Fibroblast of skin of right biceps (primary cell): ENCODE data around the gene WIZ.
"Not testable (repeated sequence)": the region's sequence is repeated elsewhere in the genome, so short reads cannot be mapped to it uniquely, and the experiment has no call there.

Experiments used
- DNase-seq: peaks from one replicate; pipeline ENCODE4 v3.0.0-alpha.2; 2013

The WIZ gene, protein sequence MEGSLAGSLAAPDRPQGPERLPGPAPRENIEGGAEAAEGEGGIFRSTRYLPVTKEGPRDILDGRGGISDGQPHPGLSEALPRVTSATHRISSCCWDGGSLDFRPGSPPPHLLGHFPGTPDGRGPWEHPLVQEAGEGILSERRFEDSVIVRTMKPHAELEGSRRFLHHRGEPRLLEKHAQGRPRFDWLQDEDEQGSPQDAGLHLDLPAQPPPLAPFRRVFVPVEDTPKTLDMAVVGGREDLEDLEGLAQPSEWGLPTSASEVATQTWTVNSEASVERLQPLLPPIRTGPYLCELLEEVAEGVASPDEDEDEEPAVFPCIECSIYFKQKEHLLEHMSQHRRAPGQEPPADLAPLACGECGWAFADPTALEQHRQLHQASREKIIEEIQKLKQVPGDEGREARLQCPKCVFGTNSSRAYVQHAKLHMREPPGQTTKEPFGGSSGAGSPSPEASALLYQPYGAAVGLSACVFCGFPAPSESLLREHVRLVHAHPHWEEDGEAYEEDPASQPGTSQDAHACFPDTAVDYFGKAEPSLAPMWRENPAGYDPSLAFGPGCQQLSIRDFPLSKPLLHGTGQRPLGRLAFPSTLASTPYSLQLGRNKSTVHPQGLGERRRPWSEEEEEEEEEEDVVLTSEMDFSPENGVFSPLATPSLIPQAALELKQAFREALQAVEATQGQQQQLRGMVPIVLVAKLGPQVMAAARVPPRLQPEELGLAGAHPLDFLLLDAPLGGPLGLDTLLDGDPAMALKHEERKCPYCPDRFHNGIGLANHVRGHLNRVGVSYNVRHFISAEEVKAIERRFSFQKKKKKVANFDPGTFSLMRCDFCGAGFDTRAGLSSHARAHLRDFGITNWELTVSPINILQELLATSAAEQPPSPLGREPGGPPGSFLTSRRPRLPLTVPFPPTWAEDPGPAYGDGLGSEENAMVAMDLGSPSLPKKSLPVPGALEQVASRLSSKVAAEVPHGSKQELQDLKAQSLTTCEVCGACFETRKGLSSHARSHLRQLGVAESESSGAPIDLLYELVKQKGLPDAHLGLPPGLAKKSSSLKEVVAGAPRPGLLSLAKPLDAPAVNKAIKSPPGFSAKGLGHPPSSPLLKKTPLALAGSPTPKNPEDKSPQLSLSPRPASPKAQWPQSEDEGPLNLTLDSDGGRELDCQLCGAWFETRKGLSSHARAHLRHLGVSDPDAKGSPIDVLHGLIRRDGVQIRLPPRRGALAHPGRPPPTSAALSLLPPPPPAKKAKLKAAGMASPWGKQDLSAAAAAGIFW (N-terminal part only)

DNA sequence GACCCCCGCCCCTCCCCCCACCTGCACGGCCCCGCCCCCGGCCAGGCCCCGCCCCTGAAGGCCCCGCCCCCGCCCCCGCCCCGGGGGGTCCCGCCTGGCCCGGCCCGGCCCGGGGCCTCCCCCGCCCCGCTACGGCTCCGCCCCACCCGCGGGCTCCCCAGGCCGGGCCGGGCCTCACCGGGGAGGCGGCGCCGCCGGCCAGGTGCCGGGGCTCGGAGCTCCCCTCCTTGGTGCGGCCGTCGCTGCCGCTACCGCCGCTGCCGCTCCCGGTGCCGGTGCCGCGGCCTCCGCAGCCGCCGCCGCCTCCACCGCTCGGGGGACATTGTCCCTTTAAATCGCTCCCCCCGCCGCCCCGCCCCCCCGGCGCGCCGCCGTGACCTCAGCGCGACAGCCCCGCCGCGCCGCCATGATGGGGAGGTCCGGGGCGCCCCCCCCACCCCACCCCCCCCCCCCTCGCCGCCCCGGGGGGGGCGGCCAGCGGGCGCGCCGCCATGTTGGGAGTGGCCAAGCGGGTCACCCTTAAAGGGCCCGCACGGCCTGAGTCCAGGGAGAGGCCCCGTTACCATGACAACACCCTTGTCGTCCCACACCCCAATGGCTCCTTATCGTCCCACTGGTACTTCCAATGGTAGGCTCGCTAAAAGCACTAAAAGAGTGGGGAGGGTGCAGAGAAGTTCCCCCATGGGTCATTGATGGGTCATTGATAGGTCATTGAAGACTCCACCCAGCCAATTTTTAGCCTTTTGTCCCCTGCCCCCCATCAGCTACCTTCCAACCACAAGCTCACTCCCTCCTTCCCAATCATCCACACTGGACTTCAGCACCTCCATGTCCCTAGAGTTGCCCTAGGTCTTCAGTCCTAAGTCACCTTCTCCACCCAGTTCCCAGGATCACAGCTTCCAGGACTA, at the start of gene WIZ:
Gene WIZ, minus strand, starts transcription at position 337 of the 908 bp plus-strand sequence. CDS start 1,649 bp downstream, outside the sequence.
- DNase-seq = peak; percentile 85

DNA sequence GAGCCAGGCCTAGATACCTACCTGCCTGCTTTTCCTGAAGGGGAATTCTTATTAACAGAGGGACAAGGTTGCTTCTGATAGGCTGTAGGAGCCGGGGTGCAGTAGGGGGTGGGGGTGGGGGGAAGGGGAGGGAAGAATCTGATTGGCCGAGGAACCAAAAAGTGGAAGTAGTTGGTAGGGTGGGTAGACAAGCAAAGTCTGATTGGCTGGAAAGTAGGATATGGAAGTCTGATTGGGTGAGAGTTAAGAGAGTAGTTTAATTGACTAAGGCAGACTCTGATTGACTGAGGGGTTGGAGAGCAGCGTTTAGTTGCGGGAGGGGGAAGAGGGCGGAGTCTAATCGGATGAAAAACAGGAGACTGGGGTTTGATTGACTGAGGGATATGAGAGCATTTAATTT, 49.2 kb upstream of the WIZ start:
- DNase-seq = no peak

DNA sequence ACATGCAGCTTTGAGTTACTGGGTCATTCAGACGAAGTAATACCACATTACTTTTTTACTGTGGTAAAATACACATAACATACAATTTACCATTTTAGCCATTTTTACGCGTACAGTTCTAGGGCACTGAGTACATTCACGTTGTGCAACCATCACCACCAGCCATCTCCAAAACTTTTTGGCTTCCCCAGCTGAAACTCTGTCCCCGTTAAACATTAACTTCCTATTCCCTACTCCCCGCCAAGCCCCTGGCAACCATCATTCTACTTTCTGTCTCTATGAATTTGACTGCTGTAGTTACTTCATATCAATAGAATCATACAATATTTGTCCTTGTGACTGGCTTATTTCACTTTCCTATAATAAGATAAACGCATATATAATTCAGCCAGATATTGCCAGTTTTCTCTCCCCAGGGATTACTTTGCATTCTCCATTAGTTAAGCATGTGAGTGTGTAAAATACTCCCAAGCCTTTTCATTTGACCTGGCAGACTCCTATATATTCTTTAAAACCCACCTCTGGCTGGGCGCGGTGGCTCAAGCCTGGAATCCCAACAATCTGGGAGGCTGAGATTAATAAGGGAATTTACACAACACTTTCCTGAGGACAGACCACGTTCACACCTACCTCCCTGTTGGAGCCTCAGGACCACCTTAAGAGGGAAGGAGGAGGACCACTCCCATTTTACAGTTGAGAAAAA, 48.6 kb upstream of the WIZ start:
- DNase-seq = no peak

DNA sequence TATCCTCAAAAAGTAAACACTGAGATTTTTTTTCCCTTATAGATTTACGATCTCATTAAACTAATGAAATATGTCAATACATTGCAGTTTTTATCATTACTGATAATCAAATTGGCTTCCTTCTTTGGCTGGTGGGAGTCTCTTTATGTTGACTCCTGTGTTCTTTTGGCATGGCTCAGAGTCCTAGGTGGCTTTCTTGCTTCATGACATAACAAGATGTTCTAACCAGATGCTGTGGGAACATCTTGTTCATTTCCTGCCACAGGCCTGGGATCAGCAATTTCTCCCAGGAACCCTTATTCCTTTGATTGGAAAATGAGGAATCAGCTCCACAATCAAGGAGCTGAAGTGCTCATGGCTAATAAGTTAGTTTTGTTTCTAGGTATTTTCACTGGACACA, 45.4 kb upstream of the WIZ start:
- DNase-seq = no peak

DNA sequence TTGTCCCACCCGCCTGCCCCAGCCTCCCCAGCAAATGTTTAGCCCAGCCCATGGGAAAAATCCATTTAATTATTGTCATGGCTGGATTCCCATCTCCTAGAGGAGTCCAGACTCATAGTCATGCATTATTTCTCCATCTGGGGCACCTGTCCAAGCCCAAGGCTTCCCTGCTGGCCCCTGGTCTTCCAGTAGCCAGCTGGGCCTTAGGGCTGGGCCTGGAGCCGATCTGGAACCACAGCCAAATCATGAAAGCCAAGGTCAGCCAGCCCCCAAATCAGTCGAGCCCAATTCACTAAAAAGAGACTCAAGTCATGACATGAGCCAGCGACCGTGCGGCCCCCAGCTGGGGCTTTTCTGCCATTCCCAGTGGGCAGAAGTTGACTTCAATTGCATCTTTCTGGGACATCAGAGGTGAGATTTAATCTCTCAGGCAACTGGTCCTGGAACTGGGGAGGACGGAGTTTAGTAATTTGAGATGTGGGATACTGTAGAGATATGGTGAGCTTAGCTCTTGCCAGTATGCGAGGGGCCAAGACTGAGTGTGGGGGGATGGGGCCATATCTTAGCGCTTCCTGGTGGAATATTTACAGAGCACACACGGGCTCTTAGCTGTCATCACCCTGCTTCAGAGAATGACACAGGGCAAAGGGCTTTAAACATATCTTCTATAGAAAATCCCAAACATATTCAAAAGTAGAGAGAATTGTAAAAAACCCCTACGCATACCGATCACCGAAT, 38.9 kb upstream of the WIZ start:
- DNase-seq = no peak

DNA sequence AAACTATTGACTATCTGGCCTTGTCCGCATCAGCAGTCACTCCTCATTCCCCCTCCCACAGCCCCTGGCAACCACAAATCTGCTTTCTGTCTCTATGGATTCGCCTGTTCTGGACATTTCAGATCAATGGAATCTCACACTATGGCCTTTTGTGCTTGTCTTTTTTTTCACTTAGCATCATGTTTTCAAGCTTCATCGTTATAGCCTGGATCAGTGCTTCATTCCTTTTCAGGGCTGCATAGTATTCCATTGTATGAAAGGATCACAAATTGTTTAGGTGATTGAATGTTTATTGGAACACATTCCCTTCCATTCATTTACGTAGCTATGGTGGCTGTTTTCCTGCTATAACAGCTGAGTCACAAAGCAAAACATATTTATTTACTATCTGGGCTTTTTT, 37.3 kb upstream of the WIZ start:
- DNase-seq = no peak

DNA sequence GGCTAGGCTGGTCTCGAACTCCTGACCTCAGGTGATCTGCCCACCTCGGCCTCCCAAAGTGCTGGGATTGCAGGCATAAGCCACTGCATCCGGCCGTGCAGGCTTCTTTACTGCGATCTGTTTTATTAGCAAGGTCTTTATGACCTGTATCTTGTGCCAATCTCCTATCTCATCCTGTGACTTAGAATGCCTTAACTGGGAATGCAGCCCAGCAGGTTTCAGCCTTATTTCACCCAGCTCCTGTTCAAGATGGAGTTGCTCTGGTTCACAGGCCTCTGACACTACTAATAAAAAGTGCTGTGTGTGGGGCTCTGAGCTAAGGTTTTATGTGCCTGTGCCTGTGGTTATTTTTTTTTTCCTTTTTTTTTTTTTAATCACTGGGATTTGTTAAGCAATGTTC, 36.0 kb upstream of the WIZ start:
- not testable (repeated sequence) for DNase-seq

DNA sequence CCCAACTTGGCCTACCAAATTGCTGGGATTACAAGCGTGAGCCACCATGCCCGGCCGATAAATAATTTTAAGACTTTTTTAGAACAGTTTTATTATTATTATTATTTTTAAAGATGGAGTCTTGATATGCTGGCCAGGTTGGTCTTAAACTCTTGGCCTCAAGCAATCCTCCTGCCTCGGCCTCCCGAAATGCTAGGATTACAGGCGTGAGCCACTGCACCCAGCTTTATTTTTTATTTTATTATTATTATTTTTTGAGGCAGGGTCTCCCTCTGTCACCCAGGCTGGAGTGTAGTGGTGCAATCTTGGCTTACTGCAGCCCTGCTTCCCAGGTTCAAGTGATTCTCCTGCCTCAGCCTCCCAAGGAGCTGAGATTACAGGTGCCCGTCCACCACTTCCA, 31.2 kb upstream of the WIZ start:
- not testable (repeated sequence) for DNase-seq

DNA sequence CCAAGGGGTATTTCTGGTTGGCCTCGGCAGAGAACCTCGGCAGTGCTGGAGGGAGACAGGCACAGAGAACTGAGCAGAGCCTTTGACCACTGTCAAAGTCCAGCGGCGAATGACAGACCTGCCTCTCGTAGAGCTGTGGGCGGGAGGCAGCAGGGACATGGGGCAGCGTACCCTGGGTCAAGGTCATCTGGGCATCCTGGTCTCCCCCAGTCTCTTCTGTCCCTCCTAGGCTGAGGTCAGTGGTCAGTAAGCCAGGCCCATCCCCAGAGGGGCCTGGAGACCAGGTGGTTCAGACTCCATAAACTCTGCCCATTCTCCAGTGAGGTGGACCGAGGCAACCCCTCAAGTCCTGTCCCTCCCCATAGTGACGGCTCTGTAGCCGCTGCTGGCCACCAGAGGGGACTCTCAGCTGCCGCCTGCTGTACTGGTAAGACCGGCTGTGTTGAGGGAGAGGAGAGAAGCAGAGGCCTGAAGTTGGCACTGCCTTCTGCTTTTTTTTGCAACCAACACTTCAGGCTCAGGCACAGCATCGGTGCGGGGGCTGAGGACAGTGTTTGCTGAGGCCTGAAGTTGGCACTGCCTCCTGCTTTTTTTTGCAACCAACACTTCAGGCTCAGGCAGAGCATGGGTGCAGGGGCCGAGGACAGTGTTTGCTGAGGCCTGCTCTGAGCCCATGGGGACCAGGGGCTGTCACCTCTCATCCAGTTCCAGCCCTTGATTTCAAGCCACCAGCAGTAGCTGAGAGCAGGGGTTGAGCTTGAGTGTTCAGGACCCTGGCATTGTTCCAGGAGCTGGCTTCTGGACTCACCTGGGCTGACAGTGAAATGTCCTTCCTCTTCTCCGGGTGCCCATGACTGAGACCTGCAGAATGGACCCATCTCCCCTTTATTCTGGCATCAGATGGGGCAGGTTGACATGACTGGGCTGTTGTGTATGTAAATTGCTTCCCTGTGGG, 29.9 kb upstream of the WIZ start, which contains the start of gene PGLYRP2:
Gene PGLYRP2, minus strand, starts transcription at position 111 of the 955 bp plus-strand sequence. CDS start 130 bp downstream, outside the sequence.
- no peak for DNase-seq

DNA sequence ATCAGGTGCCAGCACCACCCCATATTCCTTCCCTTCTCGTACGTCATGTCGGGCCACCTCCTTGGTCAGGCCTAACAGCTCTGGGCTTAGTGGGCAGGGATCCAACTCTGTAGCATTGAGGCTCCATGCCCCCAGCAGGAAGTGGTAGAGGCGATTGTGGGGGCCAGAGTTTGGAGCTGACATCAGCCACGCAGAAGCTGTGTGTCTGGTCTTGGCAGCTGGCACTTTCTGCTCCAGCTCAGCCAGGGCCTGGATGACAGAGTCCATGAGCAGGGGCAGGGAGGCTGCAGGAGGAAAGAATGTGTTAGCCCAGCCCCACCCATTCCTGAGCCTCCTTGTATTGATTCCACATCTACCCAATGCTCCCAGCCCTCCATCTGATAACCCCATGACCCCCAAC, 26.6 kb upstream of the WIZ start:
- no peak for DNase-seq

DNA sequence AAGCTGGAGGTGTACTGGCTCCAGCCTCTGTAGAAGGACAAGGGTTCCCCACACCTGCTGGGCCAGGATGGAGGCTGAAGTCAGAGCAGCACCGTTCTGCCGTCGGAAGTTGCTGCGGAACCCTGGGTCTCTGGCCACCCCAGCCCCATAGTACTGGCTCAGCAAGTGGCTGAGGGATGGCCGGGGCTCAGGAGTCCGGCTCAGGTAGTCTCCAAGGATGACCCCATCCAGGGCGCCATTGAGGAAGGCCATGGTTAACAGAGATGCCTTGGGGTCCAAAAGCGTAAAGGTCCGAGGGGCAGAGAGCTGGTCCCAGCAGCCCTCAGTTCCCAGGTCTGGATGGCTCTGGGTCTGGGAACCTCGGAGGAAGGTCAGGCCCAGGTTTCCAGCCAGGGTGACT, 25.9 kb upstream of the WIZ start:
- no peak for DNase-seq

DNA sequence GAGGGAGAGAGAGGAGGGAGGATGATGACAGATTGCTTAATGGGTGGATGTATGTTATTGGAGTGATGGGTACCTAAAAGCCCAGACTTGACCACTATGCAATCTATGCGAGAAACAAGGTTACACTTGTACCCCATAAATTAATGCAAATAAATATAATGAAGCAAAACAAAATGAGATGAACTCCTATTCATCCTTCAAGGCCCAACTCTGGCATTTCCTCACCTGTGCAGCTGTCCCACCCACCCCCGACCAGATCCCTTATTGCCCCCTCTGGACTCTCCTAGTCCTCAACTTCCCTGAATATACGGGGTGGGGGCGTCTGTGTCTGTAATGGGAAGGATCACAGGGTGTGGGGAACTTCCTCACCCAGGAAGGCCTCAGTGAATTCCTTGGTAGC, 25.4 kb upstream of the WIZ start:
- DNase-seq = no peak

DNA sequence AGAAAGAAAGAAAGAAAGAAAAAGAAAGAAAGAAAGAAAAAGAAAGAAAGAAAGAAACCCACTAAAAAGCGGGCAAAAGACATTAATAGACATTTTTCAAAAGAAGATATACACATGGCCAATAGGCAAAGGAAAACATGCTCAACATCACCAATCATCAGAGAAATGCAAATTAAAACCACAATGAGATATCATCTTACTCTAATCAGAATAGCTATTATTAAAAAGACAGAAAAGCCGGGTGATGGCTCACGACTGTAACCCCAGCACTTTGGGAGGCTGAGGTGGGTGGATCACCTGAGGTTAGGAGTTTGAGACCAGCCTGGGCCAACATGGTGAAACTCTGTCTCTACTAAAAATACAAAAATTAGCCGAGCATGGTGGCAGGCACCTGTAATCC, 24.1 kb upstream of the WIZ start:
- DNase-seq = not testable (repeated sequence)

DNA sequence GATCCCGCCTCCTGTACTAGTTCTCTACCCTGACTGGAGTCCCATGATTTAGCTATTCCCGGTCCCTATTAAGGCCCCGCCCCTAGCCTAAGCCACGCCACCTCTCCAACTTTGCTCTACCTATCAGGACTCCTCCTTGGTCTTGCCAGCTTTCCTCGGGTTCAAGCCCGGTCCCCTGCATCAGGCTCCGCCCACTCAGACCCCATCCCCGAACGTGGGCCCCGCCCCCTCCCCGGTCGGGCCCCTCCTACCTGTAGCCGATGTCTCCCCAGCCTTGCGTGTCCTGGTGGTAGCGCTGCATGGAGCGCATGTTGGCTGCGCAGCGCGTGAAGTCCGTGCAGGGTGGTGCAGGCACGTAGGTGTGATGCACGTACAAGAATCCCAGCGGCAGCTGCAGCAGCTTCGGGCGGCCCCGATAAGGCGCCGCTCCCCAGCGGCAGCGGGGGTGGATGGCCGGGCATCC, 21.9 kb upstream of the WIZ start:
- no peak for DNase-seq

DNA sequence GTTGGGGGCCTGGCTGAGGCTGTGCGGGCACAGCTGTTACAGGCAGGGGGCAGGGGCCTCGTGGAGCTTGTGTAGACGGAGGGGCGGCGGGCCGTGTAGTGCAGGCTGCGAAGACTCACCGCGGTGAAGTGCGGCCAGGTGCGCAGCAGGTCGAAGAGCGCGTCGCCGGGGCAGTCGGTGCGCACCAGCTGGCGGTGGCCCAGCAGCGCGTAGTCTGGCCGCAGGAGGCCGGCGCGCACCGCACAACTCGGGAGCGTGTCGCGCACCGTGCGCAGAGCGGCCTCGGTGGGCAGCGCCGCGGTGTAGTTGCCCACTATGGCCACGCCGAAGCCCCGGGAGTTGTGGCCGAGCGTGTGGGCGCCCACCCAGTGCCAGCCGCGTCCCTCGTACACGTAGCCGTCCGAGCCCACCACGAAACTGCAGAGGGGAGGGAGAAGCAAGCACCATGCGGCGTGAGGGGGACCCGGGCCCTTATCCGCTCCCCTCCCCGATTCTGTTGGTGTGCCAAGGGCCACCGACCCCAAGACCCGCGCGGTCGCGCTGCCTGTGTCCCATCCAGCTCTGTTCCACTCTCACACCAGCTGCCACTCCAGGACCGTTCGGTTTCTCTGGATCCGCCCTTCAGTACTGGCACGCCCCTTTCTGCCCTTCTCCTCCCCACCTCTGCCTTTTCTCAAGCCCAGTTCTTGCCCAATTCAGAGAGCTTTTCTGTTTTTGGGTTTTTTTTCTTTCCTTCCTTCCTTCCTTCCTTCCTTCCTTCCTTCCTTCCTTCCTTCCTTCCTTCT, 19.9 kb upstream of the WIZ start:
- DNase-seq = no peak

DNA sequence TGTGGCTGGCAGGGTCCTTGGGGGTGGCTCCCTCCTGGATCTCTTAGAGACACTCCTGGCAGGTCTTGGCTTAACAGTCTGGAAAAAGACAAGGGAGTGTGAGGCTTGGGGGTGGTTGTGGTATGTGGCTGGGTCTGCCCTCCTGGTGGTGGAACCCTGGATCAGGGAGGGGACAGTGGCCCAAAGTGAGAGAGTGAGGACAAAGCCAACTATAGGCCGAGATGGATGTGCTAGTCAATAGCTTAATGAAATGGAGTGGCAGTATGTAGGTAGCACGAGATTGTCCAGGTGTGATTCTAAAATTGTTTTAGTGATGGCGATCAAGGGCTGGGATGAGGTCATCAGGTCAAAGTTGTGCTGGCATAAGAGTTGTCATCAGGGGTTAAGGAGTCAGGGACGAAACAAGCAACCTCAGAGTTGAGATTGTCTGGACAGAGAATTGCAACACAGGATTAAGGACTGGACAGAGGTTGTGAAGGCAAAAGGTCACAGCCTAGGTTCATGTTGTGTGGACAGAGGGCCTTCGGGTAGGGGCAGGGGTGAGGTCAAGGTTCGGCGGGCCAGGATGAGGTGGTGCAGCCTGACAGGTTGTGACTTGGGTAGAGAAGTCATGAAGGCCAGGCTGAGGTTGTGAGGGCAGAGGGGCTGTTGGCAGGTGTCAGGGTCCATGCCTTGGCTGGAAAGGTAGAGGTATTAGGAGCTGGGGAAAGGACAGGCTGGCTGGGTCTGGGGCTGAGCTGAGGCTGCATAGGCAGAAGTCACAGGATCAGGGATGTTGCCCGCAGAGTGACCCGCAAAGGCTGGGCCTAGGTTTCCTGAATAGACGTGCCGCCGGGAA, 19.1 kb upstream of the WIZ start:
- no peak for DNase-seq

DNA sequence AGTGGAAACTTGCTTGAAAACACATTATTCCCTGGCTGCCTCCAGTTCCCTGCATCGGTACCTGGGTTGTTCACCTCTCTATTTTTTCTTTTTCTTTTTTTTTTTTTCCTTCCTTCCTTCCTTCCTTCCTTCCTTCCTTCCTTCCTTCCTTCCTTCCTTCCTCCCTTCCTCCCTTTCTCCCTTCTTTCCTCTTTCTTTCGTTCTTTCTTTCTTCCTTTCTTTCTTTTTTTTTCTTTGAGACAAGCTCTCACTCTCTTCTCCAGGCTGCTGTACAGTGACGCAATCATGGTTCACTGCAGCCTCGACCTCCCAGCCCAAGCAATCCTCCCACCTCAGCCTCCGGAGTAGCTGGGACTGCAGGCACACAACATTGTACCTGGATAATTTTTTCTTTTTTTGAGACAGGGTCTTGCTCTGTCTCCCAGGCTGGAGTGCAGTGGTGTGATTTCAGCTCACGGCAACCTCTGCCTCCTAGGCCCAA, 18.0 kb upstream of the WIZ start:
- no peak for DNase-seq
